GM12801 (cell line): ENCODE data around the gene MRE11.

Experiments
- CTCF ChIP-seq: IDR thresholded peaks from one replicate; pipeline ENCODE4 v1.5.1; 2011; ENCODE audit warnings: control low read depth; ENCODE audit not compliant: insufficient read length; ENCODE audit errors: extremely low read depth

The MRE11 gene

DNA sequence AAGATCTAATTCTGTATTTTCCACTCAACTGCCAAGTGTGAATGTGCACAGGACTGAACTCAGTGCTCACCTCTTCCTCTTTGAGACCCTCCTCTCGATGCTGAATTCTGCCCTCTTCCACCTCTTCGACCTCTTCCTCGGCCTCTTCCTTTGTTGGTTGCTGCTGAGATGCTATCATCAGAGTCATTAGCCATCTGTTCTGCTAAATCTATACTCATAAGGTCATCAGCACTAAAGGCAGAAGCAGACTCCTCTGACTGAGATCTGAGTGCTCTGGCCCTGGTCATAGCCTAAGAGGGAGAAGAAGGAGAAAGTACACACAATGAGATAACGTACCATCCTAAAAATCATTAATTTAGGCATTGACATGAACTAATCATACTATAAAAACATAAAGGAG lies 46.5 kb downstream of the MRE11 start:
- no peak for TF ChIP-seq CTCF

DNA sequence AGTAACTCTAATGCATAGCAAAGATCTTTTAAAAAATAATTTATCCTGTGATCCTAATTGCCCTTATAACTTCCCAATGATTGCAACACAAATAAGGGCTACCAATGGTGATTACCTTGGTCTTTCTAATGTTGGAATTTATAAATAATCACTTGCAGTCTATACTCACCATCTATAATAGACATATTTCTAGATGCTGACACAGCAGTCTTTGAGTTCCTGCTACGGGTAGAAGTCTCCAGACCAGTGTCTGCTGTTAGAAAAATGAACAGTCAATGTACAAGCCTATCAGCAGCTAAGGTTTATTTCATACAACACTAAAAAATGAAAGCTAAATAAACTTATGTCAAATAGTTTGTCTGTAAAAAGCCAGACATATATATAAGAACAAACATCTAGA lies 48.0 kb downstream of the MRE11 start:
- TF ChIP-seq CTCF = no peak

DNA sequence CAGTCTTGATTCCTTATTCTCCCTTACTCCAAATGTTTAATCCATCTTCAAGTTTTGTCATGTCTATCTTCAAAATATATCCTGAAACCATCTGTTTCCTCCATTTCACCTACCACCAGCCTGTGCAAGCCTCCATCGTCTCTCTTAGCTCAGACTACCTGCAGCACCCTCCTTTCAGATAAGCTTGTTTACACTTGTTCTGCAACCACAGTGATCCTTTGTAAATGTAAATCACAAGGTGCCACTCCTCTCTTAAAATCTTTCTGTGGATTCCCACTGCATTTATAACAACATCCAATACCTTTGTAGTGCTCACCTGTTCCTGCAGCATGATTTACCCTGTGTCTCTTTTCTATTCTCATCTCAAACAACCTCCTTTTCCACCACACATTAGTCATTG lies 60.6 kb downstream of the MRE11 start:
- no peak for TF ChIP-seq CTCF

DNA sequence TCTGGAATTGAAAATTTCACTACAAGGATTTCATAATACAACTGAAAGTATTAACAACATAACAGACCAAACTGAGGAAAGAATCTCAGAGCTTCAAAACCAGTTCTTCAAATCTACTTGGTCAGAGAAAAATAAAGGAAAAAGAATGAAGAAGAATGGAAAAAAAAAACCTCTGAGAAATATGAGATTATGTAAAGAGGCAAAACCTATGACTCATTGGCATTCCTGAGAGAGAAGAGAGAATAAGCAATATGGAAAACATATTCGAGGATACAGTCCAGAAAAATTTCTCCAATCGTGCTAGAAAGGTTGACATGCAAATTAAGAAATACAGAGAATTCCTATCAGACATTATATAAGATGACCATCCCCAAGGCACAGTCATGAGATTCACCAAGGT lies 69.0 kb downstream of the MRE11 start:
- no peak for TF ChIP-seq CTCF

DNA sequence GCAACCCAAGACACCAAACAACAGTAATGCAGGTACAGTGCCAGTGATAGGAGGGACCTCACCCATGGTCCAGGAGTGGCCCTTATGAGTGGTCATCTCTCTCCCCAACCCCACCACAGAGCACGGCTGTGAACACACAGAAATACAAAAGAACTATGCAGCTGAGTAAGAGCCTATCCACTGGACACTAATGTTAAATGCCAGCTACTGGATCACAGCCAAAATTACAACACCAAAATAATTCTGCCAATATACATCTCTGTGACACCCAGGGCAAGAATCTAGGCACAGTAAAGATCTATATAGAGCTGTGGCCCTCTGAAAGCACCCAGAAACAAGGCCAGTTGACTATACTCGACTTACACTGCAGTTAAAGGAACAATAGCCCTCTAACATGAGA lies 69.6 kb downstream of the MRE11 start:
- no peak for TF ChIP-seq CTCF

DNA sequence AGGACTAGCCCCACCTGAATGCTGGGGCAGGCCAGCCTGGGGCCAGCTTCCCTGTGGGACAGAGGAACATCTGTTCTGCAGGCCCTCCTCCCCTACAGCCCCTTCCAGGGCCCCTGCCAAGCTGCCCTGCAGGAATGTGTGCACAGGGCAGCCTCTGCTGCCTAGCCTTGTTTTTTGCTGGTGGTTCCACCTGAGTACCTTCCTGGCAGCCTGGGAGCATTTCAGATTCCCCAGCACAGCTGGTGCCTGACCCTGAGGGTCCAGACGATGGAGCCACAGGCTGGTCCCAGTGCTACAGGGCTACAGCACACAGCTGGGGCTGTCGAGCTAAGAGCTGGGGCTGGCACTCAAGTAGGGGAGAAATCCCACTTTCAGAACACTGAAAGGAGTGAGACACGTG lies 70.1 kb downstream of the MRE11 start:
- TF ChIP-seq CTCF = no peak

- no peak for TF ChIP-seq CTCF
These were observed 75.4 kb downstream of the MRE11 start for GRCh38 chr11:94418123-94418765.
